Liver (tissue), 9 donors: ENCODE measurements around the gene TMEM266. TPM values are rescaled to one million over a fixed set of nuclear protein-coding genes. Genes with fewer than 3 reads are reported as not detected.

Experiments used
- DNase-seq: peaks from one replicate; pipeline ENCODE4 v3.0.0-alpha.2; 2017; ENCODE audit warnings: low spot score
- H3K27ac ChIP-seq, 2 donors: one replicate each; pipeline ENCODE4 v1.7.0; 2013; ENCODE audit warnings: inconsistent platforms in 2 of 2, low read length in 2 of 2, control low read depth in 1 of 2, low read depth in 1 of 2, mild to moderate bottlenecking in 1 of 2
- H3K27me3 ChIP-seq, 4 donors: one replicate each; pipeline versions ENCODE4 v1.6.1 to v1.7.0; 2013; ENCODE audit warnings: low read length in 3 of 4, inconsistent platforms in 1 of 4, mild to moderate bottlenecking in 1 of 4, moderate library complexity in 1 of 4; ENCODE audit not compliant: control insufficient read depth in 4 of 4, insufficient read depth in 4 of 4
- H3K36me3 ChIP-seq, 4 donors: one replicate each; pipeline versions ENCODE4 v1.6.1 to v1.7.0; 2013; ENCODE audit warnings: low read length in 3 of 4, mild to moderate bottlenecking in 3 of 4, low read depth in 1 of 4, moderate library complexity in 1 of 4; ENCODE audit not compliant: control insufficient read depth in 4 of 4, insufficient read depth in 3 of 4
- H3K4me1 ChIP-seq, 4 donors: one replicate each; pipeline versions ENCODE4 v1.6.1 to v1.7.0; 2013; ENCODE audit warnings: low read length in 3 of 4, mild to moderate bottlenecking in 3 of 4, moderate library complexity in 1 of 4; ENCODE audit not compliant: control insufficient read depth in 4 of 4, insufficient read depth in 4 of 4
- H3K4me3 ChIP-seq, 3 donors: one replicate each; pipeline versions ENCODE4 v1.6.1 to v1.7.0; 2013; ENCODE audit warnings: low read length in 3 of 3, control low read depth in 1 of 3, low read depth in 1 of 3, mild to moderate bottlenecking in 1 of 3
- H3K9ac ChIP-seq, 2 donors: one replicate each; pipeline ENCODE4 v1.7.0; 2013; ENCODE audit warnings: low read length in 2 of 2, mild to moderate bottlenecking in 2 of 2, moderate library complexity in 2 of 2, control low read depth in 1 of 2, low read depth in 1 of 2
- H3K9me3 ChIP-seq, 4 donors: one replicate each; pipeline versions ENCODE4 v1.6.1 to v1.7.0; 2013; ENCODE audit warnings: low read length in 3 of 4; ENCODE audit not compliant: control insufficient read depth in 4 of 4
- FOXA2 ChIP-seq: IDR thresholded peaks from 2 replicates; pipeline ENCODE4 v1.6.1; 2016; ENCODE audit warnings: antibody characterized with exemption
- GABPA ChIP-seq, 2 donors: IDR thresholded peaks in 1 of 2; conservative IDR thresholded peaks in 1 of 2; 2 replicates each; pipeline ENCODE4 v1.6.1; 2016; ENCODE audit warnings: antibody characterized with exemption in 2 of 2, mild to moderate bottlenecking in 1 of 2, moderate library complexity in 1 of 2
- HNF4A ChIP-seq, 2 donors: conservative IDR thresholded peaks; 2 replicates each; pipeline ENCODE4 v1.6.1; 2016; ENCODE audit warnings: antibody characterized with exemption in 2 of 2, mild to moderate bottlenecking in 2 of 2
- HNF4G ChIP-seq: IDR thresholded peaks from 2 replicates; pipeline ENCODE4 v1.6.1; 2016; ENCODE audit warnings: antibody characterized with exemption
- JUND ChIP-seq, 2 donors: IDR thresholded peaks; 2 replicates each; pipeline ENCODE4 v1.6.1; 2016; ENCODE audit warnings: antibody characterized with exemption in 2 of 2
- REST ChIP-seq: IDR thresholded peaks from 2 replicates; pipeline ENCODE4 v1.6.1; 2016; ENCODE audit warnings: antibody characterized with exemption, mild to moderate bottlenecking
- SP1 ChIP-seq: IDR thresholded peaks from 2 replicates; pipeline ENCODE4 v1.6.1; 2018; ENCODE audit warnings: antibody characterized with exemption, mild to moderate bottlenecking
- ZBTB33 ChIP-seq: IDR thresholded peaks from 2 replicates; pipeline ENCODE4 v1.6.1; 2016; ENCODE audit warnings: antibody characterized with exemption
- polyA plus RNA-seq, 2 donors: library from polyadenylated mRNA; stranded (reverse) in 1 of 2; unstranded in 1 of 2; fragments of 200-250 nt in 1 of 2; fragments of >200 nt in 1 of 2; fragmentation: Nextera tagmentation in 1 of 2; extraction: Ambion mirVana in 1 of 2; gene quantifications; one replicate each; pipeline versions ENCODE4 v1.2.1 to v1.2.3, GENCODE V29; 2013 to 2015
- total RNA-seq, 2 donors: library from RNA; depleted of rRNA; stranded (reverse); fragments of >200 nt; gene quantifications; one replicate each; pipeline ENCODE4 v1.2.3, GENCODE V29; 2014
- donor health status: healthy.
- donor health status: healthy.
- donor health status: healthy.
- donor health status: healthy.
- donor health status: healthy.

The TMEM266 gene
- total and polyA plus RNA-seq, 4 donors, result 0.25 to 1.3 TPM; not detected in 2

- TF ChIP-seq REST, result no peak
- no peak for TF ChIP-seq HNF4A (conservative IDR thresholded peaks at IDR 0.05)
- no peak for TF ChIP-seq JUND (IDR thresholded peaks at IDR 0.05)
- no peak for TF ChIP-seq SP1
- no peak for TF ChIP-seq ZBTB33
Observed at GRCh38 chr15:76065793-76066192, 6.0 kb downstream of the TMEM266 start (continued).

- Histone ChIP-seq H3K9me3 (no peaks in the 10 kb centered on the region), H3K9ac (no peak overlapping the region), H3K4me1 (no peaks in the 10 kb centered on the region), H3K27me3 (no peaks in the 10 kb centered on the region), H3K27ac (no peak overlapping the region), H3K36me3 (no peaks in the 10 kb centered on the region), H3K4me3 (no peak overlapping the region)
- no peak for DNase-seq
- no peak for TF ChIP-seq JUND (IDR thresholded peaks at IDR 0.05)
- no peak for TF ChIP-seq SP1
- TF ChIP-seq GABPA (IDR thresholded peaks at IDR 0.05 in 1 of 2, conservative IDR thresholded peaks at IDR 0.05 in 1 of 2), result no peak
- TF ChIP-seq ZBTB33, result no peak
- no peak for TF ChIP-seq HNF4G
- TF ChIP-seq REST, result no peak
- no peak for TF ChIP-seq FOXA2
Observed at GRCh38 chr15:76070192-76070591, 10.4 kb downstream of the TMEM266 start.
